COLO668 (cell line): Measurements from ENCODE around the gene FAM234B.
"Not testable (repeated sequence)": the region's sequence is repeated elsewhere in the genome, so short reads cannot be mapped to it uniquely, and the experiment has no call there.

Source experiments
- DNase-seq: peaks from one replicate; lab custom pipeline; 2025; ENCODE audit not compliant: unreplicated experiment; lab: John Stamatoyannopoulos, UW

FAM234B gene

DNA sequence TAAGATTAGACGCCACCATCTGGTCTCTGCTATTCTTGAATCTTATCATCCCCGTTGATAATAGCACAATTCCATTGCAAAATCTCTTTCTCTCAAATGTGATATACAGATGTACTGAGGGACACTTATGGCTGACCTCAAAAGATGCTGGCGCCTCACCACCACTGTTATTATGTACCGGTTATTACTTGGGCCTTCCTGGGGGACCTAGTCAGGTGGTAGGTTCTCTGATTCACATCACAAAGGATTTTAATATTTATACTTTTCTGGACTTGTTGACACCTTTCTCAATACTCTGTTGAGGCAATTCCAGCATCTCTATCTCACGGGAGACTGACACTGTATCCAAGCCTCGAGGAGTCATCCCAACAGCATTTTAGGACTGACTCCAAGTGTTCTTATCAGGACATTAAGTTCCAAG lies 21.3 kb upstream of the FAM234B start:
- DNase-seq: no peak

DNA sequence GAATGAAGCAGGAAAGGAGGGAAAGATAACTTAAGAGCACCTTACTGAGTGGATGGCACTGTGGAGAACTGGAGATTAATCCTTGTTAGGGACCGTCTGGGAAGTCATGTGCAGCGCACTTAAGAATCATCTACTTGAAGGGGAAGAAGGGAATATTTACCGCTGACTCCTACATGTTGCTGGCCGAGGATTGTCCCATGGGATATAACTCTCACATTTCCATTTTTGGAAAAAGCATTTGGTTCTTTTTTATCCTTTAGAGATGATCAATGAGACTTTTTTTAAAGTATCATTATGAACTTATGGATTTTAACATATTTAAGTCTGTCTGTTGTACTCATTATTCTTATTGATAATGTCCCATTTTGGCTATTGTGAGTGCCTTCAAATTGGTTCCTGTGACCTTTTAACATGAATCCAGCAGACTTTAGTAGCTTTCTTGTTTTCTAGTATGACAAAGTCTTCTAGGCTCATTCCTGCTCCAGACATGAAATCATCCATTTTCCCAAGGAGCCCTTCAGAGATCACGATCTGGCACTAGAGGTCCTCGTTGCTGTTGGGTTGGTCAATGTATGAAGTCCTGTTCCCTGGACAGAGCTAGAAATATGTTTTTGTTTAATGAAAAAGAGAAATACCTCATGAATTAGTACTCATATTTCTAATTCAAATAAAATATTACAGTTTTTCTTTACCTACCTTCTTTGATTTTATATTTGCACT lies 20.2 kb upstream of the FAM234B start:
- peak; percentile 7 for DNase-seq

DNA sequence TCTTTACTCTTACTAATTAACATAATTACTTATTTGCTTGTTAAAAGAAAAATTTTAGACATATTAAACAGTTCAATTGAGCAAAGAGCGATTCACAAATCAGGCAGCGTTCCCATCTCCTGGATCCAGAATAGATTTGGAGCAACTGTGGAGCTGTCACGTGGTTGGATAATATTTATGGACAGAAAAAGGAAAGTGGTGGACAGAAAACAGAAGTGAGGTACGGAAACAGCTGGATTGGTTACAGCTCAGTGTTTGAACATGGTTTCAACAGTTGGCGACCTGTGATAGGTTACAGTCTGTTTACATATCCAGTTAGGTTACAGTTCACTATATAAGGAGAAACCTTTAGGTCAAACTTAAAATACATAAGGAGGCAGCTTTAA lies 19.7 kb upstream of the FAM234B start:
- DNase-seq: no peak

GRCh38 chr12:13026286-13026685 lies 17.9 kb upstream of the FAM234B start:
- DNase-seq: no peak

GRCh38 chr12:13027032-13027431 lies 17.1 kb upstream of the FAM234B start:
- no peak for DNase-seq

- no peak for DNase-seq
These were observed 16.7 kb upstream of the FAM234B start for GRCh38 chr12:13027508-13027907.

DNA sequence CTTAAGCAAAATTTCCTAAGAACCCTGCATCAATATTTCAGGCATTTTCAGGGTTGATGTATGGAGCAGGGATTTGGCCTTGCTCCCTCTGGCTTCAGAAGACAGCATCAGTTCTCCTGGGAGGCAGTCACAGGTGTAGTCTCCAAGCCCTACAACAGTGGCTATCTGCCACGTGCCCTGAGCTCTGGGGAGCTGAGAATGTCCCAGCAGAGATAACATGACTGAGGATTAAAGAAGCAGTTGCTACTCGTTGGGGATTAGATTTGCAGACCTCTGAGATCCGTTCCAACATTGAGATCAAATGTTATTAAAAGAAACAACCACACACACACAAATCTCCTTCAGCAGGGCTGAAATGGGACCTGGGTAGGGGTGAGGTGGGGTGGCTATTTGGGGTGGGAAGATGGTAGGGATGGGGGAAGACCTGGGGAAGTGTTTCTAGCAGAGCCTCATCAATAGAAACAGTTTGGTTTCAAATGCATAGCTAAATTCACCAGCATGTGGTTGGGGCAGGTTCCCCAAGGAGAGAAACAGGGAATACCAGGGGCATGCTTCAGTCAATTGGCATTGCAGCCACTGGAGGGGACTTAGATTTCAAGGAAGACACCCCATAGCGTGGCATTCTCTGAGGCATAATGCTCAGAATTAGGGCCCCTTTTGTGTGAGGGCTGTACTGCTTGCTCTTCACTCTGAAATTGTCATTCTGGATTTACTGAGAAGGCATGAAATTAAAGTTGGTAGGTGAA lies 15.2 kb upstream of the FAM234B start:
- DNase-seq: no peak

- DNase-seq: no peak
These were observed 13.5 kb upstream of the FAM234B start for GRCh38 chr12:13030541-13031291.

- DNase-seq: no peak
These were observed 12.0 kb upstream of the FAM234B start for GRCh38 chr12:13032164-13032563.

DNA sequence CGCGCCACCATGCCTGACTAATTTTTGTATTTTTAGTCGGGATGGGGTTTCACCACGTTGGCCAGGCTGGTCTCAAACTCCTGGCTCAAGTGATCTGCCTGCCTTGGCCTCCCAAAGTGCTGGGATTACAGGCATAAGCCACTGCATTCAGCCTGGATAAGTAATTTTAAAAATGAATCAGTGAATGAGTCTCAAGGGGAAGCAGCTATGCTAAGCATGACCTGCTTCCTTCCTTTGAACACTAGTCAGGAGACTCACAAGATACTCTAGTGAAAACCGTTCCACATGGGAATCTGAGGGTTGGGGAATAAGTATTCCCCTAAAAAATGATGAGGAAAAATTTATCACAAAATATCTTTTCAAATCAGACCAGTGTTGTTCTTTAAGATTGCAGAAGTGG lies 10.7 kb upstream of the FAM234B start:
- no peak for DNase-seq

- not testable (repeated sequence) for DNase-seq
These were observed 8.8 kb upstream of the FAM234B start for GRCh38 chr12:13035335-13035734.

GRCh38 chr12:13036881-13037280 lies 7.3 kb upstream of the FAM234B start:
- no peak for DNase-seq

- DNase-seq: no peak
These were observed 5.6 kb upstream of the FAM234B start for GRCh38 chr12:13038491-13039161.

DNA sequence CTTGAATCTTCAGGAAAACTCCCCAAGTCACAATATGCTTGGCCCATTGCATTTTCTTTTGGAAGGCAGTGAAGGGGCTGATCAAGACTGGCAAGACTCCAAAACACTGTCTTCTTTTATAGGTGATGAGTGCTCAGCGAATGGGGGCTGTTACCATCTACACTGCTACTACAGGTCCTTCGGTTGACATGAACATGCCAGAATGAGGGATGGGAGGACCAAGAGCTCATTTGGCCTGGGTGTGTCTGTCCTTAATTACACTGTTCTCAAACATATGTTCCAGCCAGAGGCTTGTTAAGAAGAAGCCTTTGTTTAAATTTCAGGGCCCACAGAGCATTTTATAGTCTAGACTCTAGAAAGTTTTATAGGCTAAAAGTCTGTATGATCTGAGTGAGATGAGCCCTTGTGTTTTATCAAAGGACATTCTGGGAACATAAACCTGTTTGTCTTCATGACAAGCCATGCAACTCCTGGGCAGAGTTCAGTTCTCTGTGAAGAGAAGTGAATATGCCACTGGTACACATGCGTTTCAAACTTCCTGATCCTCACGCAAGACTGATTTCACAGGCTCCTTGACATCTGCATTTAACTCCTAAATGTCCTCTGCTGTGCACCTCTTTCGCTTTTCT lies 4.7 kb upstream of the FAM234B start:
- DNase-seq: no peak

- no peak for DNase-seq
These were observed 3.0 kb upstream of the FAM234B start for GRCh38 chr12:13041224-13041623.

- no peak for DNase-seq
These were observed 1.4 kb upstream of the FAM234B start for GRCh38 chr12:13042666-13043230.

- DNase-seq: no peak
These were observed 722 bp downstream of the FAM234B start for GRCh38 chr12:13044906-13045299.

GRCh38 chr12:13045816-13046215 lies 1.6 kb downstream of the FAM234B start:
- DNase-seq: no peak

GRCh38 chr12:13046964-13047363 lies 2.8 kb downstream of the FAM234B start:
- no peak for DNase-seq

- no peak for DNase-seq
These were observed 5.6 kb downstream of the FAM234B start for GRCh38 chr12:13049816-13050215.

GRCh38 chr12:13052421-13052820 lies 8.2 kb downstream of the FAM234B start:
- no peak for DNase-seq
